GM19455 (cell line): Measurements from ENCODE around the gene PRLHR.
"Not testable (repeated sequence)": the region's sequence is repeated elsewhere in the genome, so short reads cannot be mapped to it uniquely, and the experiment has no call there.

Source experiments
- ATAC-seq: cut with Tn5 transposase; IDR thresholded peaks from one replicate; pipeline ENCODE4 v1.9.1; 2021; ENCODE audit not compliant: unreplicated experiment

Gene PRLHR

GRCh38 chr10:118595598-118596425, at the start of gene PRLHR:
Gene PRLHR (minus strand): TSS chr10:118595648. CDS start chr10:118595244, 404 bp downstream.
- ATAC-seq: no peak

DNA sequence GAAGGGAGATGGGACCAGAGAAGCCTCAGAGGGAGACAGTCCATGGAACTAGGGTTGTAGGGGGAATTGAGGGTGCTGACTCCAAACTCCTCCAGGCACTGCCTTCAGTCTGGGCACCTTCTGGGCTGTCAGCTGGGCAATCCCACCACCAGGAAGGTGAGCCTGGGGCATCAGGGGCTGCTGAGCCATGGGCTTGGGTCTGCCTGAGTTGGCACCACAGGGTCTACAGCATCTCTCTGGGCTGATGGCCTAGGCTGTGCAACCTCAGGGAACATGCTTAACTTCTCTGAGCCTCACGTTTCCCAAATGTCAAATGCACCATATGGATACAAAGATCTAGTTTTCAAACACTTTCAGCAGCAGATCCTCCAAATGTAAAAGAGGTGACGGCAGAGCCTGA, 46.8 kb upstream of the PRLHR start:
- no peak for ATAC-seq

GRCh38 chr10:118638680-118639079, 43.2 kb upstream of the PRLHR start:
- no peak for ATAC-seq

GRCh38 chr10:118635674-118636402, 40.4 kb upstream of the PRLHR start:
- no peak for ATAC-seq

DNA sequence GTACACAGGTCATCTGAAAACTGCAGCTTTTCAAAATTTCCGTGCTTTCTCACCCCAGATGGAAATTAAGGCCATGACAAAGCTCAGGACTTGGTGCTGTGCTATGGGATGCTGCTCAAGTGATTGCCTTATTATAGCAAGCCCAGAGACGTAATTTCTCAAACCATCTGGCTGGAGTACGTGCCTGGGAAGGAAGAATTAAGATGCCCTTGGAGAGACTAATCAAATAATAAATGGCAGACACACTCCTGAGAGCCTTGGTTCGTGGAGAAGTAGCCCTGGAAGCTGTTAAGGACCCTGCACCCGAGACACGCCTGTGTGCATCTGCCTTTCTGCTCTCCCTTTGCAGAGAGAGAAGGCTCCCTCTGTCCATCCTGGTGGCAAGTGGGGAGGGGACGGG, 38.3 kb upstream of the PRLHR start:
- no peak for ATAC-seq

DNA sequence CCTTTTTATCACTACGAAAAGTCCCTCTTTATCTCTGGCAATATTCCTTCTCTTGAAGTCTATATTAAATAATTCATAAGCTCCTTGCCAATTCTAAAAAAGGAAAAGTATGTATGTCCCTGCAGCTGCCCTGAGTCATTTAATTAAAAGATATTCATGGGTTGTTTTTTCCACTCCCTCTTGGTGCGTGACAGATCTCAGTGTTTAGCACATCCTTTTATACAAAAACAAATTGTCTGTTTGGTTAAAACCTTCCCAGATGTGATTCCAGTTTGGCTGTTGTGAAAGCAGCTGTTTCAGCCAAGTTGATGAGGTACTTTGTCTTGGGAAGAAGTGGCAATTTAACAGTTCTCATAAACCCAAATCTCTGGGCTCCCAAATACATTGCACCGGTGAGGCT, 33.8 kb upstream of the PRLHR start:
- no peak for ATAC-seq

GRCh38 chr10:118628397-118628796, 32.9 kb upstream of the PRLHR start:
- no peak for ATAC-seq

DNA sequence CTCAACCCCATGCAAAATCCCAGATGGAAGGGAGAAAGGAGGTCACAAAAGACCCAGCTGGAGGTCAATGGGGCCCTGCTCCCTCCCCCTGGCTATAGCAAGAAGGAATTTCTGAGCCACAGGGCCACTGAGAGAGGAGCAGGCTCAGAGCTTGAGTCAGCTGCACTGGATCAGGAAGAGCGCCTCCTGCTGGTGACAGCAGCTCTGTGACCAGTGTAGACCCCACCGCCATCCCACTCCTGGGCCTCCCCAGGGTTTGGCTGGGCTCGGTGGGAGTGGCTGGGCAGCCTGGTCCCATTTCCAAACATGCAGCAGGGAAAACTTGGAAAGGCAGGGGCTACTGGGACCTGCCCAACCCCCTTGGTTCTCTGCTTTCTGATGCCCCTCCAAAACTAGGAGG, 31.5 kb upstream of the PRLHR start:
- ATAC-seq: no peak

DNA sequence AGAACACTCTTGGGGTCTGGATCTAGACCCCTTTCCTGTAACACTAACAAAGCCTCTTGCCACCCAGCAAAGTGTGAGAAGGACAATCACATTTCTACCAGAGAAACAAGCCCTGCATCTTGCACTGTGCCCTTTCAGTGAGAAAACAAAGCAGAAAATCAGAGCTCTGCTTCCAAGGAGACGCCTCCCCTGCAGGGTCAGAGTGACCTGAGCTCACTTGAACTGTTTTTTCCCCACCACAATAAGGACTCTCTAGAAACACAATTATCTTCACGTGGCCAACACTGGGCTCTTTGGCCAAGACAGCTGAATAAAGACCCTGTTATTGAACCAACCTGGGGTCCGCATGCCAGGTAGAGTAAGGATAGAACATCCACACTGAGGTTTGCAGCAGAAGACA, 30.1 kb upstream of the PRLHR start:
- ATAC-seq: no peak

- no peak for ATAC-seq
Observed at GRCh38 chr10:118624747-118625146, 29.3 kb upstream of the PRLHR start.

- ATAC-seq: no peak
Observed at GRCh38 chr10:118621304-118621942, 26.0 kb upstream of the PRLHR start.

GRCh38 chr10:118613863-118614262, 18.4 kb upstream of the PRLHR start:
- ATAC-seq: not testable (repeated sequence)

GRCh38 chr10:118610577-118610976, 15.1 kb upstream of the PRLHR start:
- no peak for ATAC-seq

DNA sequence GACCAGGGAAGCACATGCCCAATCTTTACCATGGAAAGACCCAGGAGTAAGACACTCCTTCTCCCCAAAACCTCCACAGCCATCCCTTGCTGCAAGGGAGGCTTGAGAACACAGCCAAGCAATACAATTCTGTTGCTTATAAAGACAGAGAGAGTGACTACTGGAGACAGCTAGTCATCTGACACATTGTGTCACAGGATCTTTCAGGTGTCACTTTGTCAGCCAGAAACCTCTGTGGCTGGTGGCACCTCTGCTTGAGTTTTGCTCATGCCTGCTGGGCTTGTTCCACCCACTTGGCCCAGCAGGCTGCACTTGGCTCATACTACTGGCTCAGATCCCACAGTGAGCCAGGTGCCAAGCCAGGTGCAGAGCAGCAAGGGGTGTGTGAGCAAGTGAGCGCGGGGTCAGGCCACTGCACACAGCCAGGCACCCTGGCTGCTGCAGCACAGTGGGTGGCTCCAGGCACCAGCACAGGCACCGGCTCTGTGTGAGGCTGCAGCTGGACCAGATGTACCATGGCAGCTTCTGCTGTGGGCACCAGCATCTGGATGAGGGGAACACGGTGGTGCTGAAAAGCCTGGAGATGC, 12.4 kb upstream of the PRLHR start:
- no peak for ATAC-seq

- no peak for ATAC-seq
Observed at GRCh38 chr10:118605694-118606093, 10.2 kb upstream of the PRLHR start.

- no peak for ATAC-seq
Observed at GRCh38 chr10:118596426-118597124, 1.1 kb upstream of the PRLHR start.

DNA sequence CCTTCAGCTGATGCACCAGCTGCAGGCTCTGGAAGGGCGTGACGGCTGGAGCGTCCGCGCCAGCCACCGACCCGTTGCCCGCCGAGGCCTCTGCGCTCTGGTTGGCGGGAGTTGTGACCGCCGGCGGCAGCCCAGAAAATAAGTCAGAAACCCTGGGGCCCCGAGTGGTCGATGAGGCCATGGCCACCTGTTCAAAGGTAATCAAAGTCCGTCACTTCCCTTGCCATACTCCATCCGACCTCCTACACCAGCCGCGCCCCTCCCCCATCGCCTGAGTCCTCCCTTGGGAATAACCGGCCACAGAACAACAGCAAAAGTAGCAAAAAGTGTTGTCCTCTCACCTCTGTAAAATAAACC, 406 bp downstream of the PRLHR start:
- no peak for ATAC-seq

DNA sequence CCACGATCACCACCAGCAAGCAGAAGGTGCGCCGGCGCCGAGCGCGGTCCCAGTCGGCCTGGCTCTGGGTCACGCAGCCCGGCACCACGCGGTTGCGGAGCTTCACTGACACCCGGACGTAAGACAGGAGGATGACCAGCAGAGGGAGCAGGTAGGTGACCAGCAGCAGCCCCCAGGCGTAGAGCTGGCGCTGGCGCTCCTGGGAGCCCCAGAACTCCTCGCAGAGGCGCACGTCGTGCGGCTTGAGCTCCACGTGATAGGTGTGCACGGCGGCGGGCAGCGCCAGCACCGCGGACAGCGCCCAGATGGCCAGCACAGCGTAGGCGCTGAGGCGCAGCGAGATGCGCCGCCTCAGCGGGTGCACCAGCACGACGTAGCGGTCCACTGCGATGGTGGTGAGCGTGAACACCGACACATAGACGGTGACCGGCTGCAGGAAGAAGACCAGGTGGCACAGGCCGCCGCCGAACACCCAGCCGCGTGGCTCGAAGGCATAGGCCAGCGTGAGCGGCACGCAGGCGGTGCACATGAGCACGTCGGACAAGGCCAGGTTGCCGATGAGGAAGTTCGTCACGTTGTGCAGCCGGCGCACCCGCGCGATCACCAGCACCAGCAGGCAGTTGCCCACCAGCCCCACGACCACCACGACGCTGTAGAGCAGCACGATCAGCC, 920 bp downstream of the PRLHR start:
- no peak for ATAC-seq

- no peak for ATAC-seq
Observed at GRCh38 chr10:118592675-118593330, 2.6 kb downstream of the PRLHR start.

DNA sequence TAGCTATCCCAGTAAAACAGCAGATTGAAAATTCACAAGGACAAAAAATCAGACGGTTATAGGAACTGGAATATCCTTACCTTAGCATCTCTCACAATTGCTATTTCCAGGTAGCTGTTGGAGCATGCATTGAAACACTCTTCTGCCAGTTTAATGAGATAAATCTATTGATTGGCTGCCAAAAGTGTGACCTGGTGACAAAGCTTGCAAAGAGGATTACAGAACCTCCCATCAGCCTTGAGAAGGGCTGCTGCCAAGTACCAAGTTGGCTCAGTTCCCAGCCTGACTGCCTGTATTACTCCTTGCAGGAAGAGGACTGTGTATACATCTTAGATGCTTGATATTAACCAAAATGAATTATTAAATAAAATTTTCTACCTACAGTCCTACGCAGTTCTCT, 5.1 kb downstream of the PRLHR start:
- no peak for ATAC-seq
